Gastrocnemius medialis (tissue), 4 donors: ENCODE data around the gene MC5R.

ENCODE experiments used
- POLR2A ChIP-seq, 2 donors: fragments of 450-650 bp; IDR thresholded peaks; one replicate each; pipeline ENCODE4 v1.6.1; 2017; ENCODE audit warnings: antibody characterized with exemption in 2 of 2, mild to moderate bottlenecking in 2 of 2, moderate library complexity in 2 of 2
- TF ChIP-seq, protein P1 (sequence below), 5 experiments: fragments of 450-650 bp in 3 of 5; fragments of 200-600 bp in 2 of 5; sonication (generic) in 2 of 5; IDR thresholded peaks in 4 of 5; conservative IDR thresholded peaks in 1 of 5; 1 replicate in 4 of 5; 2 replicates in 1 of 5; pipeline ENCODE4 v1.5.1; 2016 to 2019; ENCODE audit warnings: antibody characterized with exemption in 5 of 5, mild to moderate bottlenecking in 3 of 5, moderate library complexity in 3 of 5

- TF ChIP-seq, protein P1, sequence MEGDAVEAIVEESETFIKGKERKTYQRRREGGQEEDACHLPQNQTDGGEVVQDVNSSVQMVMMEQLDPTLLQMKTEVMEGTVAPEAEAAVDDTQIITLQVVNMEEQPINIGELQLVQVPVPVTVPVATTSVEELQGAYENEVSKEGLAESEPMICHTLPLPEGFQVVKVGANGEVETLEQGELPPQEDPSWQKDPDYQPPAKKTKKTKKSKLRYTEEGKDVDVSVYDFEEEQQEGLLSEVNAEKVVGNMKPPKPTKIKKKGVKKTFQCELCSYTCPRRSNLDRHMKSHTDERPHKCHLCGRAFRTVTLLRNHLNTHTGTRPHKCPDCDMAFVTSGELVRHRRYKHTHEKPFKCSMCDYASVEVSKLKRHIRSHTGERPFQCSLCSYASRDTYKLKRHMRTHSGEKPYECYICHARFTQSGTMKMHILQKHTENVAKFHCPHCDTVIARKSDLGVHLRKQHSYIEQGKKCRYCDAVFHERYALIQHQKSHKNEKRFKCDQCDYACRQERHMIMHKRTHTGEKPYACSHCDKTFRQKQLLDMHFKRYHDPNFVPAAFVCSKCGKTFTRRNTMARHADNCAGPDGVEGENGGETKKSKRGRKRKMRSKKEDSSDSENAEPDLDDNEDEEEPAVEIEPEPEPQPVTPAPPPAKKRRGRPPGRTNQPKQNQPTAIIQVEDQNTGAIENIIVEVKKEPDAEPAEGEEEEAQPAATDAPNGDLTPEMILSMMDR (IDR thresholded peaks at IDR 0.05 in 4 of 5, conservative IDR thresholded peaks at IDR 0.05 in 1 of 5): no peak
- TF ChIP-seq POLR2A (IDR thresholded peaks at IDR 0.05): no peak
Observed at GRCh38 chr18:13797157-13797611, 26.8 kb upstream of the MC5R start.
